GM18867 (cell line): Measurements from ENCODE around the gene CEP44.
"Not testable (repeated sequence)": the region's sequence is repeated elsewhere in the genome, so short reads cannot be mapped to it uniquely, and the experiment has no call there.

ENCODE experiments used
- ATAC-seq: cut with Tn5 transposase; IDR thresholded peaks from one replicate; pipeline ENCODE4 v1.9.1; 2021; ENCODE audit warnings: mild to moderate bottlenecking, moderate library complexity; ENCODE audit not compliant: unreplicated experiment

CEP44 gene

GRCh38 chr4:174278467-174278866 is 5.2 kb upstream of the CEP44 start:
- ATAC-seq, result no peak

- no peak for ATAC-seq
These were observed 4.1 kb upstream of the CEP44 start for GRCh38 chr4:174279433-174280155.

GRCh38 chr4:174281182-174281737 is 2.5 kb upstream of the CEP44 start:
- ATAC-seq, result no peak

GRCh38 chr4:174281901-174282300 is 1.8 kb upstream of the CEP44 start:
- no peak for ATAC-seq

GRCh38 chr4:174282836-174283506 is 740 bp upstream of the CEP44 start:
- peak; percentile 98 for ATAC-seq

- ATAC-seq, result no peak
These were observed 776 bp downstream of the CEP44 start for GRCh38 chr4:174284487-174284886.

GRCh38 chr4:174286870-174287269 is 3.2 kb downstream of the CEP44 start:
- no peak for ATAC-seq

GRCh38 chr4:174292473-174292872 is 8.8 kb downstream of the CEP44 start:
- ATAC-seq, result no peak

- ATAC-seq, result not testable (repeated sequence)
These were observed 10.9 kb downstream of the CEP44 start for GRCh38 chr4:174294641-174295040.

GRCh38 chr4:174295142-174295541 is 11.4 kb downstream of the CEP44 start:
- ATAC-seq, result not testable (repeated sequence)

GRCh38 chr4:174303687-174304086 is 20.0 kb downstream of the CEP44 start:
- no peak for ATAC-seq

GRCh38 chr4:174304664-174305063 is 21.0 kb downstream of the CEP44 start:
- no peak for ATAC-seq

- no peak for ATAC-seq
These were observed 22.2 kb downstream of the CEP44 start for GRCh38 chr4:174305961-174306360.

- peak; percentile 48 for ATAC-seq
These were observed 24.0 kb downstream of the CEP44 start for GRCh38 chr4:174307694-174308093.

GRCh38 chr4:174312993-174313392 is 29.3 kb downstream of the CEP44 start:
- no peak for ATAC-seq

GRCh38 chr4:174314274-174314673 is 30.6 kb downstream of the CEP44 start:
- ATAC-seq, result no peak

- no peak for ATAC-seq
These were observed 31.1 kb downstream of the CEP44 start for GRCh38 chr4:174314770-174315169.

- ATAC-seq, result no peak
These were observed 32.8 kb downstream of the CEP44 start for GRCh38 chr4:174316546-174316945.

GRCh38 chr4:174316954-174317353 is 33.2 kb downstream of the CEP44 start:
- no peak for ATAC-seq

GRCh38 chr4:174317531-174317930 is 33.8 kb downstream of the CEP44 start:
- no peak for ATAC-seq

GRCh38 chr4:174318829-174319764 is 35.4 kb downstream of the CEP44 start:
- peak; percentile 49 for ATAC-seq
